HepG2 (cell line): ENCODE results near the gene TMEM204. TPM values are rescaled to one million over a fixed set of nuclear protein-coding genes. Genes with fewer than 3 reads are reported as not detected.

ENCODE experiments used
- ATAC-seq: fragments of 200-7000 bp; cut with Tn5 transposase; 3 replicates; pipeline ENCODE4 v1.9.1; 2020; ENCODE audit warnings: mild to moderate bottlenecking, moderate library complexity
- BruUV-seq: library from RNA; stranded (reverse); fragments of 400-500 nt; replicated peaks from 2 replicates; lab custom pipeline; 2021; lab: Mats Ljungman, UMichigan
- CTCF ChIA-PET: fragments of 300-600 bp; formaldehyde crosslinking; extraction: SDS; loops from one replicate; lab custom pipeline; 2021; ENCODE audit warnings: low total read pairs, inconsistent platforms, low intra/inter-chr PET ratio; lab: Yijun Ruan, JAX
- POLR2A ChIA-PET: fragments of 350-600 bp; sonication (Branson Sonifier 250); formaldehyde crosslinking; loops from one replicate; lab custom pipeline; 2020; ENCODE audit warnings: antibody characterized with exemption, inconsistent platforms; lab: Yijun Ruan, JAX
- DNase-seq: peaks from one replicate; pipeline ENCODE4 v3.0.0-alpha.2; 2015; ENCODE audit warnings: low spot score
- FAIRE-seq: peaks from 3 replicates; lab custom pipeline; 2011; peaks lifted over from hg19 to GRCh38; lab: Jason Lieb, UNC
- H2AFZ ChIP-seq: one replicate; pipeline ENCODE4 v1.6.1; 2011; ENCODE audit warnings: low read length, inconsistent platforms
- H3K27ac ChIP-seq: fragments of 300-600 bp; 3 replicates; pipeline ENCODE4 v1.8.0; 2011; ENCODE audit warnings: mixed run types, mild to moderate bottlenecking, mixed read lengths, low read length, inconsistent platforms; ENCODE audit not compliant: insufficient read depth; ENCODE audit errors: extremely low read length
- H3K27me3 ChIP-seq, 2 experiments: fragments of 200-600 bp in 1 of 2; 2 replicates in 1 of 2; 3 replicates in 1 of 2; pipeline versions ENCODE4 v1.6.0 to v1.8.0; 2011; ENCODE audit warnings: low read length in 2 of 2, mild to moderate bottlenecking in 2 of 2, moderate library complexity in 2 of 2, inconsistent platforms in 1 of 2; ENCODE audit not compliant: insufficient read depth in 2 of 2, control insufficient read depth in 1 of 2
- H3K36me3 ChIP-seq, 2 experiments: fragments of 200-600 bp in 1 of 2; replicated peaks in 1 of 2; 2 replicates in 1 of 2; 3 replicates in 1 of 2; pipeline versions ENCODE4 v1.5.1 to v1.8.0; 2011; ENCODE audit warnings: low read length in 2 of 2, inconsistent platforms in 1 of 2; ENCODE audit not compliant: insufficient read depth in 2 of 2, control insufficient read depth in 1 of 2
- H3K4me1 ChIP-seq: 2 replicates; pipeline ENCODE4 v1.5.1; 2012; ENCODE audit warnings: low read length, inconsistent platforms; ENCODE audit not compliant: insufficient read depth
- H3K4me2 ChIP-seq: 2 replicates; pipeline ENCODE4 v1.6.0; 2011; ENCODE audit warnings: low read depth, low read length, inconsistent platforms
- H3K4me3 ChIP-seq, 3 experiments: fragments of 200-600 bp in 1 of 3; sonication (generic), shearing (Covaris generic) in 1 of 3; replicated peaks in 1 of 3; 2 replicates each; pipeline ENCODE4 v1.5.1; 2011 to 2016; ENCODE audit warnings: low read length in 3 of 3, inconsistent platforms in 2 of 3, low read depth in 2 of 3, mild to moderate bottlenecking in 2 of 3, control low read depth in 1 of 3, mixed read lengths in 1 of 3; ENCODE audit not compliant: insufficient read depth in 1 of 3
- H3K79me2 ChIP-seq: one replicate; pipeline ENCODE4 v1.6.1; 2011; ENCODE audit warnings: low read length, inconsistent platforms; ENCODE audit not compliant: insufficient read depth
- H3K9ac ChIP-seq: 2 replicates; pipeline ENCODE4 v1.6.0; 2011; ENCODE audit warnings: mild to moderate bottlenecking, low read depth, low read length, inconsistent platforms; ENCODE audit not compliant: insufficient read depth
- H3K9me3 ChIP-seq: 2 replicates; pipeline ENCODE4 v1.5.1; 2012; ENCODE audit warnings: mild to moderate bottlenecking, low read length
- H4K20me1 ChIP-seq: 2 replicates; pipeline ENCODE4 v1.6.0; 2011; ENCODE audit warnings: inconsistent platforms, mild to moderate bottlenecking, low read length, moderate library complexity; ENCODE audit not compliant: insufficient read depth
- CCDC6 ChIP-seq: sonication (generic); formaldehyde crosslinking; IDR thresholded peaks from 2 replicates; pipeline ENCODE4 v1.8.1; 2022; ENCODE audit warnings: mild to moderate bottlenecking, missing genetic modification reagents, moderate library complexity
- CEBPB ChIP-seq: IDR thresholded peaks from 2 replicates; pipeline ENCODE4 v1.6.1; 2011; ENCODE audit warnings: low read depth, low read length, improper control_type of control experiment, borderline replicate concordance
- CTCF ChIP-seq: sonication (generic); formaldehyde crosslinking; IDR thresholded peaks from 2 replicates; pipeline ENCODE4 v1.5.0; 2020; ENCODE audit warnings: mild to moderate bottlenecking, missing genetic modification reagents, moderate library complexity
- HOXD1 ChIP-seq: sonication (generic); formaldehyde crosslinking; IDR thresholded peaks from 2 replicates; pipeline ENCODE4 v1.5.0; 2020; ENCODE audit warnings: missing genetic modification reagents
- SALL1 ChIP-seq: sonication (generic); formaldehyde crosslinking; IDR thresholded peaks from 2 replicates; pipeline ENCODE4 v1.8.0; 2022; ENCODE audit warnings: mild to moderate bottlenecking, missing genetic modification reagents
- SRSF4 ChIP-seq: fragments of 200-400 bp; formaldehyde crosslinking; IDR thresholded peaks from one replicate; pipeline ENCODE4 v1.6.1; 2018; ENCODE audit warnings: mild to moderate bottlenecking, low read depth, low read length, moderate library complexity; ENCODE audit not compliant: poor library complexity, severe bottlenecking
- STAG1 ChIP-seq: sonication (generic); formaldehyde crosslinking; IDR thresholded peaks from 2 replicates; pipeline ENCODE4 v1.4.0; 2020; ENCODE audit warnings: missing genetic modification reagents
- XRCC5 ChIP-seq: fragments of 200-400 bp; formaldehyde crosslinking; optimal IDR thresholded peaks from 2 replicates; pipeline ENCODE3; 2017; ENCODE audit warnings: mild to moderate bottlenecking, low read length
- YY1 ChIP-seq: IDR thresholded peaks from 2 replicates; pipeline ENCODE4 v1.6.1; 2011; ENCODE audit warnings: low read length, low read depth, moderate library complexity, mild to moderate bottlenecking; ENCODE audit not compliant: insufficient read depth, insufficient replicate concordance
- ZNF331 ChIP-seq: sonication (generic); formaldehyde crosslinking; IDR thresholded peaks from 2 replicates; pipeline ENCODE4 v1.4.0; 2020; ENCODE audit warnings: missing genetic modification reagents
- ZNF687 ChIP-seq: sonication (generic); formaldehyde crosslinking; IDR thresholded peaks from 2 replicates; pipeline ENCODE4 v1.5.1; 2020; ENCODE audit warnings: mild to moderate bottlenecking, missing genetic modification reagents, moderate library complexity
- ZSCAN25 ChIP-seq: sonication (generic); formaldehyde crosslinking; IDR thresholded peaks from 2 replicates; pipeline ENCODE4 v1.8.0; 2022; ENCODE audit warnings: mild to moderate bottlenecking, missing genetic modification reagents
- whole genome bisulfite sequencing: methylation state at CpG from one replicate; pipeline ENCODE4 v1.1.6; 2017; ENCODE audit warnings: low lambda C conversion rate; 5-methylcytosine and 5-hydroxymethylcytosine counted together
- in situ Hi-C: cut with HindIII; loops from 2 replicates; pipeline ENCODE4 v1.10.0; 2017; ENCODE audit warnings: low pct_unique_long_range_greater_than_20kb; ENCODE audit not compliant: extremely low pct_ligation_motif_present
- intact Hi-C: fragments of 100-400 bp; cut with micrococcal nuclease; formaldehyde crosslinking; loops from one replicate; pipeline ENCODE4 v1.10.0; 2022; ENCODE audit not compliant: unreplicated experiment
- polyA plus RNA-seq, 8 experiments: library from polyadenylated mRNA; depleted of rRNA in 3 of 8; stranded (reverse) in 7 of 8; unstranded in 1 of 8; fragments of >200 nt; fragmentation: Illumina TruSeq in 4 of 8; extraction: Trizol in 4 of 8; gene quantifications; 2 replicates each; pipeline versions ENCODE4 v1.2.1 to v1.2.3, GENCODE V29; 2011 to 2016; ENCODE audit warnings: low read depth in 4 of 8, missing spikeins in 1 of 8, mixed read lengths in 1 of 8; ENCODE audit not compliant: insufficient read depth in 1 of 8
- total RNA-seq, 5 experiments: library from RNA; depleted of rRNA; stranded (reverse); fragments of >200 nt; fragmentation: Illumina TruSeq; extraction: Trizol; gene quantifications; 2 replicates each; pipeline ENCODE4 v1.2.3, GENCODE V29; 2016; ENCODE audit warnings: low read depth in 1 of 5

The TMEM204 gene
- total and polyA plus RNA-seq, 2 of the 13 experiments (the other 11 are each of a cell fraction or from before 2014, with no cell fraction given), result not detected

GRCh38 chr16:1491327-1491726 lies 42.1 kb upstream of the TMEM204 start:
- WGBS, result 22% methylated on average over 12 of the region's 12 CpGs
- no peak for FAIRE-seq
- POLR2A ChIA-PET, result interaction anchor here (1.0 to 1.7 kb wide), 2 partner anchors 15 to 50 kb away, joined by 3 to 6 read pairs; no protein-coding TSS in a partner anchor
- no peaks in the 10 kb centered on the region for H4K20me1 ChIP-seq
- no peak overlapping the region for H3K9ac ChIP-seq
- no peak overlapping the region for H2AFZ ChIP-seq
- CTCF ChIA-PET, result no interaction called here
- peak; percentile 39 for ATAC-seq
- no TSS peak for BruUV-seq
- H3K4me3 ChIP-seq, result peak overlapping the region in 1 of 3 experiments; percentile 20; a peak in 1 of 6 replicates
- H3K36me3 ChIP-seq, result peaks cover 2 to 6% of the 10 kb centered on the region in 2 experiments; a peak in 2 of 5 replicates
- intact Hi-C loops (no loop called here), in situ Hi-C loops (no loop called here)
- H3K9me3 ChIP-seq, result no peaks in the 10 kb centered on the region
- peaks cover 3% of the 10 kb centered on the region for H3K79me2 ChIP-seq
- H3K4me2 ChIP-seq, result peak overlapping the region; percentile 37
- no peak overlapping the region for H3K27ac ChIP-seq
- peak; percentile 25 for DNase-seq
- peaks cover 36% of the 10 kb centered on the region for H3K4me1 ChIP-seq
- no peak for TF ChIP-seq HOXD1
- peak; percentile 97 for TF ChIP-seq ZSCAN25 (CRISPR knock-in tag)
- TF ChIP-seq CCDC6 (CRISPR knock-in tag), result no peak
- TF ChIP-seq STAG1, result peak; percentile 5; the same call in 1 of the 2 replicates
- peak; percentile 44 for TF ChIP-seq CTCF
- TF ChIP-seq ZNF331 (CRISPR knock-in tag), result 0 out of 2 replicates have a peak, but pooled peaks have one; percentile 13
- TF ChIP-seq CEBPB, result no peak
- TF ChIP-seq YY1, result peak; percentile 44
- peak; percentile 39; the same call in 1 of the 2 replicates for TF ChIP-seq ZNF687
- TF ChIP-seq SRSF4, result no peak
- TF ChIP-seq XRCC5, result peak; percentile 22
- 0 out of 2 replicates have a peak, but pooled peaks have one; percentile 10 for TF ChIP-seq SALL1
- H3K27me3 ChIP-seq, result peaks cover 3 to 26% of the 10 kb centered on the region in 2 experiments; a peak in 4 of 5 replicates
